PC-9 (cell line): Measurements from ENCODE around the gene LDB1.

Experiments
- CTCF ChIP-seq: fragments of 200-600 bp; sonication (generic); conservative IDR thresholded peaks from 2 replicates; pipeline ENCODE4 v1.6.1; 2017; ENCODE audit warnings: mixed run types, antibody characterized with exemption, mild to moderate bottlenecking, moderate library complexity
- EZH2 ChIP-seq: fragments of 200-600 bp; sonication (generic); IDR thresholded peaks from 2 replicates; pipeline ENCODE4 v1.8.0; 2017; ENCODE audit warnings: antibody characterized with exemption, low read depth

GRCh38 chr10:102066399-102067088, 53.6 kb downstream of the LDB1 start:
- no peak for TF ChIP-seq CTCF
- TF ChIP-seq EZH2, result no peak
